HUDEP-2 (cell line): ENCODE results near the gene FMNL2.

ENCODE experiments used
- DNase-seq, 76 experiments: peaks; one replicate each; lab custom pipeline; 2025; ENCODE audit not compliant: unreplicated experiment in 76 of 76; lab: John Stamatoyannopoulos, UW

FMNL2 gene

GRCh38 chr2:152337511-152337903 lies 2.5 kb downstream of the FMNL2 start:
- no peak for DNase-seq

GRCh38 chr2:152339556-152340286 lies 4.7 kb downstream of the FMNL2 start:
- no peak for DNase-seq

GRCh38 chr2:152342259-152343046 lies 7.5 kb downstream of the FMNL2 start:
- no peak for DNase-seq

- no peak for DNase-seq
Observed at GRCh38 chr2:152343426-152343825, 8.5 kb downstream of the FMNL2 start.

GRCh38 chr2:152344579-152345195 lies 9.7 kb downstream of the FMNL2 start:
- DNase-seq: no peak

GRCh38 chr2:152347076-152347475 lies 12.1 kb downstream of the FMNL2 start:
- DNase-seq: no peak

GRCh38 chr2:152348388-152348787 lies 13.4 kb downstream of the FMNL2 start:
- no peak for DNase-seq

- no peak for DNase-seq
Observed at GRCh38 chr2:152349416-152349815, 14.4 kb downstream of the FMNL2 start.

GRCh38 chr2:152350155-152350679 lies 15.2 kb downstream of the FMNL2 start:
- no peak for DNase-seq

GRCh38 chr2:152352616-152353015 lies 17.6 kb downstream of the FMNL2 start:
- no peak for DNase-seq

- no peak for DNase-seq
Observed at GRCh38 chr2:152353364-152353763, 18.4 kb downstream of the FMNL2 start.

- no peak for DNase-seq
Observed at GRCh38 chr2:152354069-152354755, 19.2 kb downstream of the FMNL2 start.

GRCh38 chr2:152354909-152355308 lies 19.9 kb downstream of the FMNL2 start:
- no peak for DNase-seq

GRCh38 chr2:152355409-152355831 lies 20.4 kb downstream of the FMNL2 start:
- no peak for DNase-seq

- no peak for DNase-seq
Observed at GRCh38 chr2:152359573-152360363, 24.8 kb downstream of the FMNL2 start.

- no peak for DNase-seq
Observed at GRCh38 chr2:152363936-152364335, 29.0 kb downstream of the FMNL2 start.

GRCh38 chr2:152367547-152368390 lies 32.8 kb downstream of the FMNL2 start:
- no peak for DNase-seq

GRCh38 chr2:152369176-152369860 lies 34.3 kb downstream of the FMNL2 start:
- DNase-seq: no peak

GRCh38 chr2:152370783-152371182 lies 35.8 kb downstream of the FMNL2 start:
- no peak for DNase-seq
